ENCODE data around the gene PYM1.
A peak's percentile ranks its signal among the peaks of the same experiment; 100 is the strongest.

DNA sequence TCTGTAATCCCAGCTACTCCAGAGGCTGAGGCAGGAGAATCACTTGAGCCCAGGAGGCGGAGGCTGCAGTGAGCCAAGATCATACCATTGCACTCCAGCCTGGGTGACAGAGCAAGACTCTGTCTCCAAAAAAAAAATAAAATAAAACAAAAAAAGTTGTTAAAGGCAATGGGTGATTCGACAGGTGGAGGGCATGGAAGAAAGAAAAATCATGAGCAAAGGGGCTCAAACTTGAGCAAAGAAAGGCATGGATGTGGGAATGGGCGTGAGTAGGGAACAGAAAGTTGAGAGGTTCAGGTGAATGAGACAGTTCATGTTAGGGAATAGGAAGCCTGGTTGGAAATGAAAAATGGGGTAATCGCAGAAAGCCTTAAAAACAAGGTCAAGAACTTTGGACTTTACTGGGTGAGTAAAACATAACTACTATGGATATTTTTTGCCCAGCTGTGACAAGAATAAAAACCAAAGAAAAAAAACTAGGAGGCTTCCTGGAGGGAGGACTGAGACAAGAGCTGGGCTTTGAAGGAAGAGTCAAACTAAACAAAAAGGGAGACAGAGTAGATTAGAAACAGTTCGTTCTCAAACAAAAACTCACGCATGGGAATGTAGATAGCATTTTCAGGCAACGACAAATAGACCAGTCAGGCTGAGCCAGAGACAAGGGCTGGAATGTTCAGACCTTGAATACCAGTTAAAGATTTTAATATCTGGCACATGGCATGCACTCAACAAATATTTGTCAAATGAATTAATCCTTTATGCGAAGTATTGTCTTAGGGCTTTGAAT, 18.8 kb downstream of the PYM1 start:
- TF ChIP-seq, protein P1, sequence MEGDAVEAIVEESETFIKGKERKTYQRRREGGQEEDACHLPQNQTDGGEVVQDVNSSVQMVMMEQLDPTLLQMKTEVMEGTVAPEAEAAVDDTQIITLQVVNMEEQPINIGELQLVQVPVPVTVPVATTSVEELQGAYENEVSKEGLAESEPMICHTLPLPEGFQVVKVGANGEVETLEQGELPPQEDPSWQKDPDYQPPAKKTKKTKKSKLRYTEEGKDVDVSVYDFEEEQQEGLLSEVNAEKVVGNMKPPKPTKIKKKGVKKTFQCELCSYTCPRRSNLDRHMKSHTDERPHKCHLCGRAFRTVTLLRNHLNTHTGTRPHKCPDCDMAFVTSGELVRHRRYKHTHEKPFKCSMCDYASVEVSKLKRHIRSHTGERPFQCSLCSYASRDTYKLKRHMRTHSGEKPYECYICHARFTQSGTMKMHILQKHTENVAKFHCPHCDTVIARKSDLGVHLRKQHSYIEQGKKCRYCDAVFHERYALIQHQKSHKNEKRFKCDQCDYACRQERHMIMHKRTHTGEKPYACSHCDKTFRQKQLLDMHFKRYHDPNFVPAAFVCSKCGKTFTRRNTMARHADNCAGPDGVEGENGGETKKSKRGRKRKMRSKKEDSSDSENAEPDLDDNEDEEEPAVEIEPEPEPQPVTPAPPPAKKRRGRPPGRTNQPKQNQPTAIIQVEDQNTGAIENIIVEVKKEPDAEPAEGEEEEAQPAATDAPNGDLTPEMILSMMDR (IDR thresholded peaks at IDR 0.05), result no peak
- peak; percentile 87 for TF ChIP-seq POLR2AphosphoS5 (IDR thresholded peaks at IDR 0.05)
